Activated CD8-positive, alpha-beta memory T cell treated with anti-CD3 and anti-CD28 coated beads for 24 hours (primary cell): Measurements from ENCODE around the gene SORD.
A peak's percentile ranks its signal among the peaks of the same experiment; 100 is the strongest.

Experiments used
- DNase-seq: peaks from one replicate; pipeline ENCODE4 v3.0.0-alpha.2; 2020

Gene SORD

GRCh38 chr15:45118131-45118588 is 95.2 kb downstream of the SORD start:
- peak; percentile 91 for DNase-seq

- no peak for DNase-seq
Measured at GRCh38 chr15:45118996-45119395, 96.0 kb downstream of the SORD start.

- no peak for DNase-seq
Measured at GRCh38 chr15:45120081-45120972, 97.3 kb downstream of the SORD start.

- no peak for DNase-seq
Measured at GRCh38 chr15:45121020-45121419, 98.0 kb downstream of the SORD start.

GRCh38 chr15:45121706-45122417 is 98.9 kb downstream of the SORD start:
- DNase-seq, result no peak

- no peak for DNase-seq
Measured at GRCh38 chr15:45122719-45123118, 99.7 kb downstream of the SORD start.

- DNase-seq, result no peak
Measured at GRCh38 chr15:45123397-45123796, 100.4 kb downstream of the SORD start.

GRCh38 chr15:45126535-45127158 is 103.7 kb downstream of the SORD start:
- DNase-seq, result no peak
